Ishikawa (cell line): ENCODE results near the gene SLC24A4.

Experiments
- CEBPB ChIP-seq: IDR thresholded peaks from 2 replicates; pipeline ENCODE4 v1.6.1; 2012
- CREB1 ChIP-seq: IDR thresholded peaks from 2 replicates; pipeline ENCODE4 v1.6.1; 2012; ENCODE audit warnings: low read depth
- EGR1 ChIP-seq: IDR thresholded peaks from 2 replicates; pipeline ENCODE4 v1.6.1; 2012
- EP300 ChIP-seq: IDR thresholded peaks from 2 replicates; pipeline ENCODE4 v1.6.1; 2012; ENCODE audit warnings: borderline replicate concordance
- FOXM1 ChIP-seq: IDR thresholded peaks from 2 replicates; pipeline ENCODE4 v1.6.1; 2012; ENCODE audit warnings: low read depth, borderline replicate concordance
- NFIC ChIP-seq: IDR thresholded peaks from 2 replicates; pipeline ENCODE4 v1.6.1; 2012
- RAD21 ChIP-seq: IDR thresholded peaks from 2 replicates; pipeline ENCODE4 v1.6.1; 2012; ENCODE audit warnings: low read depth
- REST ChIP-seq: IDR thresholded peaks from 2 replicates; pipeline ENCODE4 v1.6.1; 2012; ENCODE audit warnings: low read depth, mild to moderate bottlenecking
- TAF1 ChIP-seq: IDR thresholded peaks from 2 replicates; pipeline ENCODE4 v1.6.1; 2012; ENCODE audit warnings: low read depth, mild to moderate bottlenecking
- TCF12 ChIP-seq: IDR thresholded peaks from 2 replicates; pipeline ENCODE4 v1.6.1; 2012; ENCODE audit warnings: low read depth
- TEAD4 ChIP-seq: IDR thresholded peaks from 2 replicates; pipeline ENCODE4 v1.6.1; 2012
- USF1 ChIP-seq: IDR thresholded peaks from 2 replicates; pipeline ENCODE4 v1.6.1; 2012
- YY1 ChIP-seq: IDR thresholded peaks from 2 replicates; pipeline ENCODE4 v1.6.1; 2012; ENCODE audit warnings: low read depth
- ZBTB7A ChIP-seq: IDR thresholded peaks from 2 replicates; pipeline ENCODE4 v1.6.1; 2012; ENCODE audit warnings: low read depth
- TF ChIP-seq, protein P1 (sequence below): IDR thresholded peaks from 2 replicates; pipeline ENCODE4 v1.6.1; 2012

SLC24A4 gene

GRCh38 chr14:92516344-92516965, 193.5 kb downstream of the SLC24A4 start:
- no peak for TF ChIP-seq ZBTB7A
- TF ChIP-seq TEAD4, result no peak
- TF ChIP-seq, protein P1, sequence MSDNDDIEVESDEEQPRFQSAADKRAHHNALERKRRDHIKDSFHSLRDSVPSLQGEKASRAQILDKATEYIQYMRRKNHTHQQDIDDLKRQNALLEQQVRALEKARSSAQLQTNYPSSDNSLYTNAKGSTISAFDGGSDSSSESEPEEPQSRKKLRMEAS, result no peak
- no peak for TF ChIP-seq NFIC
- TF ChIP-seq YY1, result no peak
- TF ChIP-seq REST, result no peak
- no peak for TF ChIP-seq TCF12
- no peak for TF ChIP-seq TAF1

DNA sequence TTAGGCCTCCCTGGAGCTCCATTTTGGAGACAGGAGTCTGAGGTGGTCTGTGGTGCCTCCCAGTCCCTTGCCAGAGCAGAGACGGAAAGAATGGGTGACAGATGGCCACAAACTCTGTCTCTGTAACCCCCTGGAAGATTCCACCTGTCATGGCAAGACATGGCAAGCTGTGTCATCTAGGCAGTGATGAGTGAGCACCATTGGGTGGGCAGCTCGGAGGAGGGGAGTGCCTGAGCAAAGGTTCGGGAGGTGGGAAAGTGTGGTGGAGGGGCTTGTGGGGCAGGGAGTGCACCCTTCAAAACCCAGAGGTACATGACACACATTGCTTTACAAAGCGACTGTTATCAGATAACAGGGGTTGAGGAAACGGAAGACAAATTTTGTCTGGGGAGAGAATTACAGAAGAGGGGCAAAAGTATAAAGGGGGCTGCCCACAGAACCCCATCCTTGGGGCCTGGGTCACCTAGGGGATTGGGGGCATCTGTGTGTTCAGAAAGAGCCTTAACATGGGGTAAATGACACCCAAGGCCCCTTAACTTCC, 194.1 kb downstream of the SLC24A4 start:
- TF ChIP-seq TEAD4 (no peak), NFIC (no peak), USF1 (no peak), ZBTB7A (no peak), CEBPB (no peak), EP300 (no peak), FOXM1 (no peak)
- TF ChIP-seq, protein P1, result no peak

DNA sequence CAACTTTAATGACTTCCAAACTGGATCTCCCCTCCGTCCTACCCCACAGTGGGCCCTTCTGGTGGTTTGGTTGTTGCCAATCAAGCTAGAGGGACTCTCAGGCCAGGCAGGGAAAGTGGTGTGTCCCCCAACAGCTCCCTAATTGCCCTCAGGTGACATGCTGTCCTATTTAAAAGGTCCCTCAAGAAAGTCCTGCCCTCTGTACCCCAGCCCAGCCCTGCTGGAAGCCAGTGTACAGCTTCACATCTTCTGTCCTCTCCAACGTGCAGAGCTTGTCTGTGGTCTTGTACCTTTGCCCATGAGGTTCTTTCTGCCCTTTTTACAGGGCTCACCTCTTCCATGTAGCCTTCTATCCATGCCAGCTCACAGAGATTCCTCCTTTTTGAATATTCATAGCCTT, 194.8 kb downstream of the SLC24A4 start:
- no peak for TF ChIP-seq CREB1
- no peak for TF ChIP-seq NFIC
- no peak for TF ChIP-seq TCF12
- no peak for TF ChIP-seq TAF1
- TF ChIP-seq EGR1, result no peak

DNA sequence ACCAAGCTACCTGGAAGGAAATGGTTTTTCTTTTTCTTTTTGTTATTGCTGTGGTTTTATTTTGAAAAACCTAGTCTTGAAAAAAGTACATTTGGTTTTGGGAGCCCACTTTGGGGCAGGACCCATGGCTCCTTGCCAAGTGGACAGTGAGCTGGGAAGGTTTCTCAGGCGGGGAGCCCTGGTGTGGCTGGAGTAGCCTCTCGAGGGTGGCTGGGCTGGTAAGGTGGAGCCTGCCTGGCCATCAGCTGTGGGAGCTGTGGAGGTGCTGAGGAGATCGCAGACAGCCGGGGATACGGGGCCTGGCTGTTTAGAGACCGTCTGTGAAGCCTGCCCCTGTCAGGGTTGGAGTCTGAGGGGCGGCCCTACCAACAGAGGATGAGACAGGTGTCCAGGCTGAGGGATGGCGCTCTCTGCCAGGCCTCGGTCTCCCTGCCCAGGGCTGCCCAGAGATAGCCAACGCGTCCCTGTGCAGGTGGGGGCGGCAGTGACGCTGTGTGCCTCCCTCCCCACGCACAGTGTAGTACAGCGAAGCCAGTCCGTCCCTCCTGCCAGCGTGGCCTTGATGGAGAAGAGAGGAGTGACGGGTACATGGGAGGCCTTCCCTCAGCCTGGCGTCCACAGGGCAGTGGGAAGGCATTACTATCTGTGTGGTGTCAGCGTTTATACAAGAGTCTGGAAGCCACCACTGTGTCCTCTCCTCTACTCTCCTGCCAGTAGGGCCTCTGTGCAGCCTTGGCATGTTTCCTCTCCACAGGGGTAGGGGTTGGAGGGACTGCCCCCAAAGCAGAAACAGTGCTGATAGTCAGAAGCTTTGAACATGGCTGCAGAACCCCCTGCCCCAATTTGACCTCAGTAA, 196.5 kb downstream of the SLC24A4 start:
- TF ChIP-seq TAF1 (no peak), TCF12 (no peak), YY1 (no peak), CEBPB (no peak), RAD21 (no peak), TEAD4 (no peak), USF1 (no peak), NFIC (no peak), EP300 (no peak), REST (no peak), FOXM1 (no peak), EGR1 (no peak), ZBTB7A (no peak), CREB1 (no peak)

DNA sequence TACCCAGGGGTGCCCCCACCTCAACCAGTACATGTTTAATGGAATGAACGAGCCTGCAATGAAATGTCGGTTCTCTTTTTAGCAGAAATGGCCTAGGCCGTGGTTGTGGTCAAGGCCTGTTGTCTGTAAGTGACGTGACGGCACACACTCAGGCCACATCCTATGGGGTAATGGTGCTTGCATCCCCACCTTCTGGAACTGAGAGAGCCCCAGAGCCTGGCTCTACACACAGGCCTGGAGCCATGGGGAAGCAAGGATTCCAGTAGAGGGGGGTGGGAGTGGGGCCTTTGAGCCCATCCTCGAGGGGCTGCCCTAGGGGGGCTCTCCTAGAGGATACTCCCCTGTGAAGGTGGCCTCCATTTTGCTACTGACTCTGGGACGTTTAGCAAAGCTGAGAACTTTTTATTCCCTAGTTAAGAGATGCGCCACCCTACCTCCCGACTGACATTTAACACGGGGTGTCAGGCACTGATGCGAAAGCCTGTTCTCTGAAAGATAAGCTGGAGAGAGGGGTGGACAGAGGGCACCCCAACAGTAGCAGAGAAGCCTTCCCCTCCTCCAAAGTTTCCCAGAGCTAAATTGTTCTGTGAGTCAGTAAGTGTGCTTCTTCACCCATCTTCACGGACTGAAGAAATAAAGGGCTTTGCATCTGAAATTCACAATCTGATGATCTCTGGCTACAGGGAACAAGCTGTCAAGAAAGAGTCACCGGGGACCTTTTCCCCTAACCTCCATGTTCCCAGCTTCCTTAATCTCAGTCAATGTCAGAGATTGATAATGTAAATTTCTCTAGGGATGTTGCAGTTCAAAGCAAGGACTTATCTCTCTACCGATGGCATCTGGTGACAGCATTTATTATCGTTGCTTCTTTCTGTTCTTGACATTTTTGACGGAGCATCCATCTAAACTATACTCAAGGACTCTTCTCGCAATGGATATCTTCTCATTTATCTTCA, 197.4 kb downstream of the SLC24A4 start:
- TF ChIP-seq CEBPB, result no peak
- TF ChIP-seq TEAD4, result no peak
- TF ChIP-seq NFIC, result no peak
- TF ChIP-seq CREB1, result no peak
- TF ChIP-seq, protein P1, result no peak
- no peak for TF ChIP-seq USF1
- TF ChIP-seq FOXM1, result no peak
- no peak for TF ChIP-seq REST
- TF ChIP-seq TAF1, result no peak
- TF ChIP-seq EGR1, result no peak
- no peak for TF ChIP-seq ZBTB7A
- TF ChIP-seq EP300, result no peak
- no peak for TF ChIP-seq RAD21
- TF ChIP-seq YY1, result no peak
- TF ChIP-seq TCF12, result no peak
